ENCODE data around the gene CPN2.

DNA sequence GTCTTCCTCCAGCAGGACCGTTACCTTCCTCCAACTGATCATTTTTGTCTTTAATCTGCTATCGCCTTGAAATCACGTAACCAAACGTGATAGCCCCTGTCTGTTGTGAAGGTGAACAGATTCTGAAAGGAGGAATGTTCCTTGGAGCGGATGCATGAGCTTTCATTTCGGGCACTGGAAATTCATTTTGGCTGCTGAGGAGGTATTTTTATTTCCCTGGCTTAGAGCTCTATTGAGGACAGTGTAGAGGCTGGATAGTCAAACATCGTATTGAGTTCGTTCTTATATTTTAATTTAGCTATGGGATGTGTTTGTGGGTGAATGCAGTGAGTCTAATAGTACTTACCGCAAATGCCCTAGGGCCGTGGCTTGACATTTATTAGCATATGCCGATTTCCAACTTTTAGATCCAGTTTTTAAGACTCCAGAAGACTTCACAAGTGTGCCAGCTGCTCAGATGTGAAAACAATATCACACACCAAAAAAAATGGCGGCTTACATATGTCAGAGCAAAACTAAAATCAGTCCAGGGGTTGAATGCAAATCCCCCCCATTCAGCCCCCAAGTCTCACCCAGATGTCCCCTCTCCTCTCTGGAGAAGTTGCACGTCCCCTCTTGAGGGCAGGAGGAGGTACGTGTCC lies 22.1 kb downstream of the CPN2 start:
- TF ChIP-seq, protein P1, sequence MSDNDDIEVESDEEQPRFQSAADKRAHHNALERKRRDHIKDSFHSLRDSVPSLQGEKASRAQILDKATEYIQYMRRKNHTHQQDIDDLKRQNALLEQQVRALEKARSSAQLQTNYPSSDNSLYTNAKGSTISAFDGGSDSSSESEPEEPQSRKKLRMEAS (IDR thresholded peaks at IDR 0.05; ENCODE audit: insufficient read depth, insufficient read length), result no peak
- TF ChIP-seq, protein P2, sequence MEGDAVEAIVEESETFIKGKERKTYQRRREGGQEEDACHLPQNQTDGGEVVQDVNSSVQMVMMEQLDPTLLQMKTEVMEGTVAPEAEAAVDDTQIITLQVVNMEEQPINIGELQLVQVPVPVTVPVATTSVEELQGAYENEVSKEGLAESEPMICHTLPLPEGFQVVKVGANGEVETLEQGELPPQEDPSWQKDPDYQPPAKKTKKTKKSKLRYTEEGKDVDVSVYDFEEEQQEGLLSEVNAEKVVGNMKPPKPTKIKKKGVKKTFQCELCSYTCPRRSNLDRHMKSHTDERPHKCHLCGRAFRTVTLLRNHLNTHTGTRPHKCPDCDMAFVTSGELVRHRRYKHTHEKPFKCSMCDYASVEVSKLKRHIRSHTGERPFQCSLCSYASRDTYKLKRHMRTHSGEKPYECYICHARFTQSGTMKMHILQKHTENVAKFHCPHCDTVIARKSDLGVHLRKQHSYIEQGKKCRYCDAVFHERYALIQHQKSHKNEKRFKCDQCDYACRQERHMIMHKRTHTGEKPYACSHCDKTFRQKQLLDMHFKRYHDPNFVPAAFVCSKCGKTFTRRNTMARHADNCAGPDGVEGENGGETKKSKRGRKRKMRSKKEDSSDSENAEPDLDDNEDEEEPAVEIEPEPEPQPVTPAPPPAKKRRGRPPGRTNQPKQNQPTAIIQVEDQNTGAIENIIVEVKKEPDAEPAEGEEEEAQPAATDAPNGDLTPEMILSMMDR (IDR thresholded peaks at IDR 0.05; ENCODE audit: extremely low read depth in 1 of 2, insufficient read depth in 1 of 2, low read depth in 1 of 2, low read length in 2 of 2), result no peak
- no peak for TF ChIP-seq POLR2AphosphoS5 (IDR thresholded peaks at IDR 0.05; ENCODE audit: insufficient read depth, low read depth, low read length)

Data from endothelial cell of umbilical vein (primary cell).